H1 (cell line): ENCODE measurements around the gene ALG9. TPM values are rescaled to one million over a fixed set of nuclear protein-coding genes. Genes with fewer than 3 reads are reported as not detected.
A peak's percentile ranks its signal among the peaks of the same experiment; 100 is the strongest.

Experiments
- ASH2L ChIP-seq: fragments of 200-600, 300-600 bp; sonication (generic); IDR thresholded peaks from one replicate; pipeline ENCODE4 v1.7.1; 2017; ENCODE audit warnings: low read length
- ATF2 ChIP-seq: IDR thresholded peaks from 2 replicates; pipeline ENCODE4 v1.6.1; 2012; ENCODE audit warnings: low read length, inconsistent platforms
- ATF3 ChIP-seq: IDR thresholded peaks from 2 replicates; pipeline ENCODE4 v1.6.1; 2011; ENCODE audit warnings: low read depth, mild to moderate bottlenecking, low read length; ENCODE audit not compliant: insufficient read depth
- CHD2 ChIP-seq: IDR thresholded peaks from 2 replicates; pipeline ENCODE4 v1.6.1; 2012; ENCODE audit warnings: low read length, improper control_type of control experiment
- EGR1 ChIP-seq: IDR thresholded peaks from 2 replicates; pipeline ENCODE4 v1.6.1; 2011; ENCODE audit warnings: low read depth, low read length, borderline replicate concordance
- EZH2 ChIP-seq: fragments of 200-600 bp; sonication (generic); IDR thresholded peaks from 2 replicates; pipeline ENCODE4 v1.7.1; 2012; ENCODE audit warnings: low read depth, mild to moderate bottlenecking, moderate library complexity, low read length, inconsistent platforms; ENCODE audit not compliant: severe bottlenecking
- FOSL1 ChIP-seq: IDR thresholded peaks from 2 replicates; pipeline ENCODE4 v1.6.1; 2011; ENCODE audit warnings: mild to moderate bottlenecking, low read depth, low read length, moderate library complexity; ENCODE audit not compliant: insufficient read depth
- HDAC6 ChIP-seq: IDR thresholded peaks from one replicate; pipeline ENCODE4 v1.7.1; 2012; ENCODE audit warnings: low read depth, mild to moderate bottlenecking, inconsistent platforms, low read length, moderate library complexity
- JUND ChIP-seq: IDR thresholded peaks from 2 replicates; pipeline ENCODE4 v1.6.1; 2011; ENCODE audit warnings: mild to moderate bottlenecking, improper control_type of control experiment, low read length
- KDM5A ChIP-seq: fragments of 200-600 bp; IDR thresholded peaks from 2 replicates; pipeline ENCODE4 v1.7.1; 2012; ENCODE audit warnings: mild to moderate bottlenecking, low read length, inconsistent platforms, mixed read lengths
- NRF1 ChIP-seq: IDR thresholded peaks from 2 replicates; pipeline ENCODE4 v1.6.1; 2011; ENCODE audit warnings: mild to moderate bottlenecking, low read depth, low read length, improper control_type of control experiment
- POLR2A ChIP-seq, 2 experiments: IDR thresholded peaks; 1 replicate in 1 of 2; 2 replicates in 1 of 2; pipeline ENCODE4 v1.6.1; 2011; ENCODE audit warnings: low read depth in 2 of 2, low read length in 2 of 2, mild to moderate bottlenecking in 2 of 2; ENCODE audit errors: control extremely low read depth in 1 of 2
- RBBP5 ChIP-seq: IDR thresholded peaks from 2 replicates; pipeline ENCODE4 v1.7.1; 2012; ENCODE audit warnings: low read depth, mild to moderate bottlenecking, inconsistent platforms, low read length, moderate library complexity, borderline replicate concordance
- SAP30 ChIP-seq: fragments of 300-600 bp; sonication (generic); IDR thresholded peaks from 2 replicates; pipeline ENCODE4 v1.7.1; 2012; ENCODE audit warnings: low read length, moderate library complexity, mild to moderate bottlenecking, inconsistent platforms; ENCODE audit not compliant: insufficient read depth, insufficient replicate concordance
- SIN3A ChIP-seq, 2 experiments: IDR thresholded peaks in 1 of 2; conservative IDR thresholded peaks in 1 of 2; 2 replicates each; pipeline ENCODE4 v1.6.1; 2011 to 2012; ENCODE audit warnings: low read length in 2 of 2, improper control_type of control experiment in 1 of 2, low read depth in 1 of 2, mild to moderate bottlenecking in 1 of 2
- SP4 ChIP-seq: IDR thresholded peaks from 2 replicates; pipeline ENCODE4 v1.6.1; 2012; ENCODE audit warnings: low read length, inconsistent platforms
- TAF1 ChIP-seq: IDR thresholded peaks from 2 replicates; pipeline ENCODE4 v1.6.1; 2011; ENCODE audit warnings: mild to moderate bottlenecking, low read depth, low read length
- TAF7 ChIP-seq: optimal IDR thresholded peaks from 2 replicates; pipeline ENCODE3; 2011; ENCODE audit warnings: low read depth, mild to moderate bottlenecking, inconsistent platforms, low read length, moderate library complexity, borderline replicate concordance
- TBP ChIP-seq: IDR thresholded peaks from 2 replicates; pipeline ENCODE4 v1.6.1; 2011; ENCODE audit warnings: low read depth, low read length, improper control_type of control experiment
- TCF12 ChIP-seq: IDR thresholded peaks from 2 replicates; pipeline ENCODE4 v1.6.1; 2011; ENCODE audit warnings: low read depth, mild to moderate bottlenecking, low read length
- USF2 ChIP-seq: IDR thresholded peaks from 2 replicates; pipeline ENCODE4 v1.6.1; 2011; ENCODE audit warnings: low read length, improper control_type of control experiment
- polyA plus RNA-seq, 7 experiments: library from polyadenylated mRNA; depleted of rRNA in 3 of 7; stranded (reverse) in 5 of 7; unstranded in 2 of 7; fragments of >200 nt in 5 of 7; fragments of 200-250 nt in 2 of 7; gene quantifications; 1 replicate in 5 of 7; 2 replicates in 1 of 7; 4 replicates in 1 of 7; pipeline versions ENCODE4 v1.2.1 to v1.2.3, GENCODE V29; 2011 to 2013; ENCODE audit warnings: missing spikeins in 2 of 7, mixed read lengths in 2 of 7
- total RNA-seq: library from RNA; stranded (reverse); fragmentation: NEBNext Ultra II Directional; extraction: Animal tissue kit (Norgen Biotek cat#: 25700); gene quantifications from 2 replicates; pipeline ENCODE4 v1.2.1, GENCODE V29; 2021

ALG9 gene
- total and polyA plus RNA-seq, 2 of the 8 experiments (the other 6 are each of a cell fraction or from before 2014, with no cell fraction given) = 23.5 to 24.5 TPM

- TF ChIP-seq JUND (no peak; the same call in 1 of the 2 replicates), KDM5A (no peak; the same call in none of the 2 replicates), ATF2 (no peak; the same call in 1 of the 2 replicates), ASH2L (peak; percentile 90), SP4 (0 out of 2 replicates have a peak, but pooled peaks have one; percentile 37), SIN3A (conservative IDR thresholded peaks at IDR 0.05 in 1 of 2, IDR thresholded peaks at IDR 0.05 in 1 of 2; ENCODE audit: low read depth in 1 of 2, low read length in 2 of 2) (peak in 1 of 2 experiments; percentile 73; a peak in 2 of 4 replicates), USF2 (no peak), EZH2 (no peak), TBP (peak; percentile 44; the same call in 1 of the 2 replicates), ATF3 (peak; percentile 84), SAP30 (no peak), NRF1 (peak; percentile 3; the same call in 1 of the 2 replicates), FOSL1 (no peak), CHD2 (no peak), TCF12 (peak; percentile 56; the same call in 1 of the 2 replicates), POLR2A (IDR thresholded peaks at IDR 0.05; ENCODE audit: control extremely low read depth in 1 of 2, low read depth in 2 of 2, low read length in 2 of 2) (peak; percentile 67 to 77), HDAC6 (no peak), EGR1 (no peak), TAF7 (peak; percentile 86), RBBP5 (peak; percentile 87), TAF1 (peak; percentile 69)
Measured at GRCh38 chr11:111878849-111879636, 7.7 kb upstream of the ALG9 start, which contains the start of the genes CFAP68 and FDXACB1 (continued).
